HG03159 (cell line): Measurements from ENCODE around the gene ZDHHC11B.

Source experiments
- ATAC-seq: cut with Tn5 transposase; IDR thresholded peaks from one replicate; pipeline ENCODE4 v1.9.1; 2021; ENCODE audit warnings: mild to moderate bottlenecking, moderate library complexity; ENCODE audit not compliant: unreplicated experiment

Gene ZDHHC11B

DNA sequence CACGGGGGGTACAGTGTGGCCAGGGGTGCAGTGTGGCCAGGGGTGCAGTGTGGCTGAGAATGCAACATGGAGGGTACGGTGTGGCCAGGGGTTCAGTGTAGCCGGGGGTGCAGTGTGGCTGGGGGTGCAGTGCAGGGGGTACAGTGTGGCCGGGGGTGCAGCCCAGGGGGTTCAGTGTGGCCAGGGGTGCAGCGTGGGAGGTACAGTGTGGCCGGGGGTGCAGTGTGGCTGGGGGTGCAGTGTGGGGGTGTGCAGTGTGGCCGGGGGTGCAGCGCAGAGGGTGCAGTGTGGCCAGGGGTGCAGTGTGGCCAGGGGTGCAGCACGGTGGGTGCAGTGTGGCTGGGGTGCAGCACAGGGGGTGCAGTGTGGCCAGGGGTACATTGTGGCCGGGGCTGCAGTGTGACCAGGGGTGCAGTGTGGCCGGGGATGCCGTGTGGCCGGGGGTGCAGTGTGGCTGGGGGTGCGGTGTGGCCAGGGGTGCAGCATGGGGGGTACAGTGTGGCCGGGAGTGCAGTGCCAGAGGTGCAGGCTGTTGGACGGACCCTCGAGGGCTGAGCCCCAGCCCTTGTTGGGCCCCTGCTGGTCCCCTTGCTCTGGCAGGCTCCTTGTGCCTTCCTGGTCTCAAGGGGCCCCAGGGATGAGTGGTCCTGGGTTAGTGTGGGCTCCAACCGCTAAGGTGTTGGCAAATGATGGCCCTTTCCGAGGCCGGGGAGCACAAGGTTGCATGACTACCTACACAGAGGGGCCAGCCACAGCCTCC lies 109.2 kb downstream of the ZDHHC11B start:
- no peak for ATAC-seq

GRCh38 chr5:674630-675011 lies 109.9 kb downstream of the ZDHHC11B start:
- ATAC-seq = no peak

GRCh38 chr5:673831-674629 lies 110.5 kb downstream of the ZDHHC11B start:
- ATAC-seq = no peak

GRCh38 chr5:673161-673830 lies 111.2 kb downstream of the ZDHHC11B start:
- ATAC-seq = no peak

- ATAC-seq = no peak
Observed at GRCh38 chr5:672329-673160, 112.0 kb downstream of the ZDHHC11B start.

DNA sequence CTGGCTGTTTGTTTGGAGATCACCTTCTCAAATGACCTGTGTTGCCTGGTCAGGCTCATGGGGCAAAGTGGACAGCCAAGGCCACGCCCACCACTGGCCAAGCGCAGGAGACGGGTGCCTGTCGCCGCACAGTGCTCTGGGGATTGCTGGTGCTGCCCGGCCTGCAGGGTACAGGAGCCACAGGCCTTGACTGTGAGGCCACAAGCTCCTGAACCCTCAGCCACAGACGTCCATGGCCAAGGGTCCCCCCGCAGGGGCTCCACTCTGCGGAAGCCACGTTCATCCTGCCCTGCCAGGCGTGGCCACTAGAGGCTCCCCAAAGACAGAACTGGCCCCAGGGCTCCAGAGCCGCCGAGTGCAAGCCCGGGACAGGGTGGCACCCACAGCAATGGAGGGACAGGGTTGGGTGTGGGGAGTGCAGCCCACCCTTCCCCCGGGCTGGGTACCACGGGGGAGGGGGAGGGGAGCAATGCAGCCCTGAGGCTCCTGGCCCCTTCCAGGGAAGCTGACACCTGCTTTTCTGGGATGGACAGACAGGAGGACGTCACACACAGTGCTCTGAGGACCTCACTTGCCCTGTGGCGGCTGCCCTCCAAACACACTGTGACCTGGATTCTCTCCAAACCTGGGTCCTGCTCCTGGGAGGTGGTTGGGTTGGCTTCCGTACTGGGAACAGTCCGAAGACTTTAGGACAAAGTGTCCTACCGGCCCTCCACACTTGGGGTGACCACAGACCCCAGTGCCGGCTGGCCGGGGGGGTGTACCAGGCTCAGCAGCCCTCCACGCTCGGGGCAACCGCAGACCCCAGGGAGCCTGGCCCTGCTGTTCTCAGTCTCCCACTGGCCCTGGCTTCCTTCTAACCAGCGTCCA lies 112.8 kb downstream of the ZDHHC11B start:
- ATAC-seq = peak; percentile 81

- ATAC-seq = no peak
Observed at GRCh38 chr5:670396-671270, 113.9 kb downstream of the ZDHHC11B start.

DNA sequence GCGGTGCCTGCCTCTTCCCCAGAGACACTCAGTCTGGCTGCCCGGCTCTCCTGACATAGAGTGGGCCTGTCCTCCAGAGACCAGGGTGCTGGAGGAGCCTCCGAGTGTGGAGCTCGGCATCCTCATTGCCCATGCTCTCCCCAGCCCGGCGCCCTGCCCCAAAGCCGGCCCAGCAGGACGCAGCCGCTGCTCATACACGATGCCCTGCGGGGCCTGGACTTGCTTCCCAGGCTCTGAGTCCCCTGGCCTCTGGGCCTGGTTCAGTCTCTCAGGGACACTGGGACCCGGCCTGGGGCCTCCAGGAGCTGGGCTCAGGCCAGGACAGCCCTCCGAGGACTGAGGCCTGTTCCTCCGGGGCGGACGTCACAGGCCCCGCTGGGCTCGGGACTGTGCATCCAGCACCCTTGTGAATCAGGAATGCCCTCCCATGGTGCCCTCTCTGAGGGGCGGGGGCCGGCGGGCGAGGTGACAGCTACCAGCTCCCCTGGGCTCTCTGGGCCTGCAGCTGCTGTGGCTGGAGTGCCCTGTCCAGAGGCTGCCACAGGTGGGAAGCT lies 114.6 kb downstream of the ZDHHC11B start:
- ATAC-seq = no peak

- no peak for ATAC-seq
Observed at GRCh38 chr5:669111-669841, 115.3 kb downstream of the ZDHHC11B start.

GRCh38 chr5:668283-668995 lies 116.1 kb downstream of the ZDHHC11B start:
- no peak for ATAC-seq

- no peak for ATAC-seq
Observed at GRCh38 chr5:666816-667498, 117.6 kb downstream of the ZDHHC11B start.

DNA sequence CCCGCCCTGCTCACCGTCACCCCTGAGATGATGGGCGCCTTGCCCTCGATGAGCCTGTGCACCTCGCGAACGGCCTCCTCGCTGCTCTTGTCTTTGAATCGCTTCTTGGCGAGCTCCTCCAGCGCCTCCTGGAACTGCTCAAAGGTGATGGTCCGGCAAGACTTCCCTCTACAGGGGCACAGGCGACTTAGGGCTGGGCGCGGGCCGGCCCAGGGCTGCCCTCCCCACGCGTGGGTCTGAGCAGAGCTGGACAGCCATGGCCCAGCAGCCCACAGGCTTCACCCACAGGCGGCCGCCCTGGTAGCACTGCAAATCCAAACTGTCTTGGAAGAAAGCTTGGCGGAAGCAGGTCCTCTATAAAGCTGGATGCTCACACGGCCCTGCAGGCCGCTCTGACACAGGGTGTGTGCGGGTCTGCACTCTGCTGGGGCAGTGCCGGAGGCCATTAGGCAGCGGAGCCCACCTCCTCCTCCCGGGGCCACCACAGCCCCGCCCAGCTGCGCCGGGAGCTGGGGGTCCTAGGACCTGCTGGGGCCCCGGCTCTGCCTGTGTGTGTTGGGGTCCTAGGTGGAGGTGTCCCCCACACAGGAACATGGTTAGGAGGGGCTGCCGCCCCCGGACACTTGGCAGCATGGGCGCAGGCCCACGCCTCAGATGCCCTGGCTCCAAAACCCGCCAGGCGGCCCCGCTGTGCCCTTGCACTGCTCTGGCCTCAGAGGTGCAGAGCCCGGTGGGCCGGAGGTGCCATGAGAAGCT lies 118.4 kb downstream of the ZDHHC11B start:
- no peak for ATAC-seq

GRCh38 chr5:665541-665955 lies 119.0 kb downstream of the ZDHHC11B start:
- no peak for ATAC-seq

- ATAC-seq = no peak
Observed at GRCh38 chr5:664994-665360, 119.6 kb downstream of the ZDHHC11B start.

DNA sequence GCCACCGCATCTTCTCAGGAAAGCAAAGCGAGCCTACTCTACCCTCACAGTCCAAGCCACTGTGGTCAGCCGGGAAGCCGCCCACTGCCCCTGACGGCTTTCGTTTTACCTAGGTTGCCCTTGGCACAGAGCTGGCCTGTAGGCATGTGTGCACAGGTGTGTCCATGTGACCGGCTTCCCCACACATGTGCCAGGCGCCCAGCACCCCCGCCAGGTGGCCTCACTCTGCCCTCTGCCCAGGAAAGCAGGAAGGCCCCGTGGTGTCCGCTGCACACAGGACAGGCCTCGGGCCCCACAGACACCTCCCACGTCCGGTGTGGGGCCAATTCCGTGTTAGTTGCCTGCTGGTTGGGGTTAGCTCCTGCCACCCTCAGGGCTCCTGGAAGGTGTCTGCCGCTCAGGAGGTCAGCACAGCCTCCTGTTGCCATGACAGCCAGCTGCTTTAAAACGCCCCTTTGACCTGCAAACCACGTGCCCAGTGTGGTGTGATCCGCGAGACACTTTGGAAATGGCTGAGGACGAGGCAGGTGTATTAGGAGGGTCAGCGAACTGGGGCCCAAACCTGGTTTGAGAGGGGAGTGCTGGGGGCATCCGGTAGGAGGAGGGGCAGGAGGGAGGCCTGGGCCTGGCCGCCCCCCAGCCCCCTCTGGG lies 120.1 kb downstream of the ZDHHC11B start:
- ATAC-seq = no peak
